ENCODE data around the gene EPB41L1.

DNA sequence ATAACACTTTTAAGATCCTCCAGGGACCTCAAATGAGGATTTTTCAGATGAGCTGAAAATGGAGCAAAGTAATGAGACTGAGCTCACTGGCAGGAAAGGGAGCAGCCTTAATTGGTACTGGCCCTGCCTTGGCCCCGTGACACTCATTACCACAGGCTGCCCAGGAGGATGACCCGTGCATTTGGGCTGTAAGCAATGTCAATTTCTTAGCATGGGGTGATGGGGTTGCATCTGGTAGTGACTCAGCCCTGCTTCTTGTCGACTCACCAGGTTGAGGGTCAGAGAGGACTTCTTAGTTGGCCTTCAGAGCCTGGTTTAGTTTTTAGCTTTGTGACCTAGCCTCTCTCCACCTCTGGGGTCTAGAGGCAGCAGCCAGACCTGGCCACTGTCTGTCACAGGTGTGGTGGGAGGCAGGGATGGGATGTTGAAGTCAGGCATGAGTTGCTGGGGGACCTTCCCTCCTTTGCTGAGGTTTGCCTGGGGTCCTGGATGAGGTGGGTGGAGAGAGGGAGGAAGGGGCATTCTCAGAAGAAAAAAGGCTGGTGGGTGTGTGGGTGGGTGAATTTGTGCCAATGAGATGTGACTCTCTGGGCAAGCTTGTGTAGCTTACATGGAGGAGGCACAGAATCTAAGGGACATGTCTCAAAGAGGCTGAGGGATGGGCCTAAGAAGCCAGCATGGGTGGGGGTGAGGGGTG is 25.9 kb upstream of the EPB41L1 start:
- TF ChIP-seq EZH2phosphoT487 (IDR thresholded peaks at IDR 0.05; ENCODE audit: insufficient read depth, low read depth) (no peak), EZH2 (IDR thresholded peaks at IDR 0.05; ENCODE audit: insufficient read depth, poor library complexity, severe bottlenecking) (no peak)
